ENCODE data around the gene LIG1.

LIG1 gene

DNA sequence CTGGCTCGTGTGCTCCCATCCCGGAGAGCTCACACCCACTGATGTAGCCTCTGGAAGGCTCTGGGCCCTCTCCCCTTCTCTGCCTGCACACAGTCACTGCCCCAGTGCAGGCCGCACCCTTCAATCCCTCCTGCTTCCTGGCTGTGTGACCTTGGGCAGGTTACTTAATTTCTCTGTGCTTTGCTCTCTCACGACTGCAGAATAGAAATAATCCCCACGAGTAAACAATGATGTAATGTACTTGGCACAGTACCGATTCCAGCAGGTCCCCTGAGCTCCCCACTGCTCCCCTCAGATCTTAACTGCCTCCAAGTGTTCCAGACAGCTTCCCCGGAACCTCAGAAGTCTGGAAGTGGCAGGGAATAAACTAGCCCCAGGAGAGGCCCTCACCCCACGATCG is 16.1 kb downstream of the LIG1 start (continued):
- TF ChIP-seq, protein P1, sequence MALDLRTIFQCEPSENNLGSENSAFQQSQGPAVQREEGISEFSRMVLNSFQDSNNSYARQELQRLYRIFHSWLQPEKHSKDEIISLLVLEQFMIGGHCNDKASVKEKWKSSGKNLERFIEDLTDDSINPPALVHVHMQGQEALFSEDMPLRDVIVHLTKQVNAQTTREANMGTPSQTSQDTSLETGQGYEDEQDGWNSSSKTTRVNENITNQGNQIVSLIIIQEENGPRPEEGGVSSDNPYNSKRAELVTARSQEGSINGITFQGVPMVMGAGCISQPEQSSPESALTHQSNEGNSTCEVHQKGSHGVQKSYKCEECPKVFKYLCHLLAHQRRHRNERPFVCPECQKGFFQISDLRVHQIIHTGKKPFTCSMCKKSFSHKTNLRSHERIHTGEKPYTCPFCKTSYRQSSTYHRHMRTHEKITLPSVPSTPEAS (tag by site-specific recombination; IDR thresholded peaks at IDR 0.05) = 0 out of 2 replicates have a peak, but pooled peaks have one; percentile 7
- peak; percentile 55 for TF ChIP-seq SCRT2 (tag by site-specific recombination; IDR thresholded peaks at IDR 0.05)
- no peak for TF ChIP-seq ZBTB20 (tag by site-specific recombination; IDR thresholded peaks at IDR 0.05)
- 0 out of 2 replicates have a peak, but pooled peaks have one; percentile 28 for TF ChIP-seq ZBTB17 (tag by site-specific recombination; IDR thresholded peaks at IDR 0.05)
- no peak for TF ChIP-seq OVOL3 (tag by site-specific recombination; IDR thresholded peaks at IDR 0.05)
- TF ChIP-seq, protein P2, sequence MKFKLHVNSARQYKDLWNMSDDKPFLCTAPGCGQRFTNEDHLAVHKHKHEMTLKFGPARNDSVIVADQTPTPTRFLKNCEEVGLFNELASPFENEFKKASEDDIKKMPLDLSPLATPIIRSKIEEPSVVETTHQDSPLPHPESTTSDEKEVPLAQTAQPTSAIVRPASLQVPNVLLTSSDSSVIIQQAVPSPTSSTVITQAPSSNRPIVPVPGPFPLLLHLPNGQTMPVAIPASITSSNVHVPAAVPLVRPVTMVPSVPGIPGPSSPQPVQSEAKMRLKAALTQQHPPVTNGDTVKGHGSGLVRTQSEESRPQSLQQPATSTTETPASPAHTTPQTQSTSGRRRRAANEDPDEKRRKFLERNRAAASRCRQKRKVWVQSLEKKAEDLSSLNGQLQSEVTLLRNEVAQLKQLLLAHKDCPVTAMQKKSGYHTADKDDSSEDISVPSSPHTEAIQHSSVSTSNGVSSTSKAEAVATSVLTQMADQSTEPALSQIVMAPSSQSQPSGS (tag by site-specific recombination; IDR thresholded peaks at IDR 0.05; ENCODE audit: low read depth) = peak; percentile 40; the same call in 1 of the 2 replicates
- no peak for TF ChIP-seq ZFP69B (tag by site-specific recombination; IDR thresholded peaks at IDR 0.05)

DNA sequence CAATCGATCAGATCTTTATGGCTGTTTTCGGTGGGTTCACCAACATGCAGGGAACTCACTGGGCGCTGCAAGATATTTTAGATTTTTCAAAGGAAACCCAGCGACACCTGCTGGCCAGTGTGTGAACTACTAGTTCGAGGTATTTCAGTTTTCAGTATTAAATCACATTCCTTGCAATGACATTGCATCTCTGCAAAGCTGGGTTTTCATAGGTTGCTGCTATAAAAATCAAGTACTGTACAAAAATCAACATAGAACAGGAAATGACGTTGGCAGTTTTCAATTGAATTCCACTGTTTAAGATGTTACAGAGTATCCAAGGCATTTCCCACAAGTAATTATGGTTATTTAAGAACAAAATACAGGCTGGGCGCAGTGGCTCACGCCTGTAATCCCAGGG is 17.6 kb downstream of the LIG1 start:
- Histone ChIP-seq H3K9me3 (ENCODE audit: control insufficient read depth, insufficient read depth, low read depth, low read length) (no peaks in the 10 kb centered on the region), H3K4me3 (ENCODE audit: low read depth, low read length) (no peak overlapping the region), H3K4me1 (ENCODE audit: control insufficient read depth, insufficient read depth, low read length) (no peaks in the 10 kb centered on the region), H3K36me3 (ENCODE audit: control insufficient read depth in 2 of 2, insufficient read depth in 1 of 2, low read length in 2 of 2) (peaks cover 71 to 78% of the 10 kb centered on the region in 2 experiments), H3K27ac (ENCODE audit: extremely low read depth, low read depth, low read length) (no peak overlapping the region)
- CTCF ChIA-PET = interaction anchor here (0.6 to 5.2 kb wide), 24 partner anchors 9 to 1701 kb away, joined by 3 to 56 read pairs (median 4); partner anchors contain the start of gene PLA2G4C
- POLR2A ChIA-PET = no interaction called here
- TF ChIP-seq ZNF423 (tag by site-specific recombination; IDR thresholded peaks at IDR 0.05) (no peak), HOXD13 (CRISPR knock-in tag; IDR thresholded peaks at IDR 0.05; ENCODE audit: borderline replicate concordance) (no peak), ZBTB17 (tag by site-specific recombination; IDR thresholded peaks at IDR 0.05) (peak; percentile 43; the same call in 1 of the 2 replicates), ZNF654 (tag by site-specific recombination; IDR thresholded peaks at IDR 0.05; ENCODE audit: low read depth) (peak; percentile 57), GLI2 (tag by site-specific recombination; IDR thresholded peaks at IDR 0.05; ENCODE audit: borderline replicate concordance, low read depth) (no peak), ZNF629 (tag by site-specific recombination; IDR thresholded peaks at IDR 0.05) (peak; percentile 50), ZNF660 (tag by site-specific recombination; IDR thresholded peaks at IDR 0.05) (peak; percentile 48; the same call in 1 of the 2 replicates), ZNF658 (tag by site-specific recombination; IDR thresholded peaks at IDR 0.05) (no peak), ZNF10 (tag by site-specific recombination; IDR thresholded peaks at IDR 0.05) (0 out of 2 replicates have a peak, but pooled peaks have one; percentile 11), ZNF558 (tag by site-specific recombination; IDR thresholded peaks at IDR 0.05) (0 out of 2 replicates have a peak, but pooled peaks have one; percentile 50)
- TF ChIP-seq, protein P3, sequence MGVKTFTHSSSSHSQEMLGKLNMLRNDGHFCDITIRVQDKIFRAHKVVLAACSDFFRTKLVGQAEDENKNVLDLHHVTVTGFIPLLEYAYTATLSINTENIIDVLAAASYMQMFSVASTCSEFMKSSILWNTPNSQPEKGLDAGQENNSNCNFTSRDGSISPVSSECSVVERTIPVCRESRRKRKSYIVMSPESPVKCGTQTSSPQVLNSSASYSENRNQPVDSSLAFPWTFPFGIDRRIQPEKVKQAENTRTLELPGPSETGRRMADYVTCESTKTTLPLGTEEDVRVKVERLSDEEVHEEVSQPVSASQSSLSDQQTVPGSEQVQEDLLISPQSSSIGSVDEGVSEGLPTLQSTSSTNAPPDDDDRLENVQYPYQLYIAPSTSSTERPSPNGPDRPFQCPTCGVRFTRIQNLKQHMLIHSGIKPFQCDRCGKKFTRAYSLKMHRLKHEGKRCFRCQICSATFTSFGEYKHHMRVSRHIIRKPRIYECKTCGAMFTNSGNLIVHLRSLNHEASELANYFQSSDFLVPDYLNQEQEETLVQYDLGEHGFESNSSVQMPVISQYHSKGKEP (tag by site-specific recombination; IDR thresholded peaks at IDR 0.05) = peak; percentile 73
- TF ChIP-seq, protein P4, sequence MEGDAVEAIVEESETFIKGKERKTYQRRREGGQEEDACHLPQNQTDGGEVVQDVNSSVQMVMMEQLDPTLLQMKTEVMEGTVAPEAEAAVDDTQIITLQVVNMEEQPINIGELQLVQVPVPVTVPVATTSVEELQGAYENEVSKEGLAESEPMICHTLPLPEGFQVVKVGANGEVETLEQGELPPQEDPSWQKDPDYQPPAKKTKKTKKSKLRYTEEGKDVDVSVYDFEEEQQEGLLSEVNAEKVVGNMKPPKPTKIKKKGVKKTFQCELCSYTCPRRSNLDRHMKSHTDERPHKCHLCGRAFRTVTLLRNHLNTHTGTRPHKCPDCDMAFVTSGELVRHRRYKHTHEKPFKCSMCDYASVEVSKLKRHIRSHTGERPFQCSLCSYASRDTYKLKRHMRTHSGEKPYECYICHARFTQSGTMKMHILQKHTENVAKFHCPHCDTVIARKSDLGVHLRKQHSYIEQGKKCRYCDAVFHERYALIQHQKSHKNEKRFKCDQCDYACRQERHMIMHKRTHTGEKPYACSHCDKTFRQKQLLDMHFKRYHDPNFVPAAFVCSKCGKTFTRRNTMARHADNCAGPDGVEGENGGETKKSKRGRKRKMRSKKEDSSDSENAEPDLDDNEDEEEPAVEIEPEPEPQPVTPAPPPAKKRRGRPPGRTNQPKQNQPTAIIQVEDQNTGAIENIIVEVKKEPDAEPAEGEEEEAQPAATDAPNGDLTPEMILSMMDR (tag by site-specific recombination; IDR thresholded peaks at IDR 0.05) = peak; percentile 36; the same call in 1 of the 2 replicates
- TF ChIP-seq, protein P5, sequence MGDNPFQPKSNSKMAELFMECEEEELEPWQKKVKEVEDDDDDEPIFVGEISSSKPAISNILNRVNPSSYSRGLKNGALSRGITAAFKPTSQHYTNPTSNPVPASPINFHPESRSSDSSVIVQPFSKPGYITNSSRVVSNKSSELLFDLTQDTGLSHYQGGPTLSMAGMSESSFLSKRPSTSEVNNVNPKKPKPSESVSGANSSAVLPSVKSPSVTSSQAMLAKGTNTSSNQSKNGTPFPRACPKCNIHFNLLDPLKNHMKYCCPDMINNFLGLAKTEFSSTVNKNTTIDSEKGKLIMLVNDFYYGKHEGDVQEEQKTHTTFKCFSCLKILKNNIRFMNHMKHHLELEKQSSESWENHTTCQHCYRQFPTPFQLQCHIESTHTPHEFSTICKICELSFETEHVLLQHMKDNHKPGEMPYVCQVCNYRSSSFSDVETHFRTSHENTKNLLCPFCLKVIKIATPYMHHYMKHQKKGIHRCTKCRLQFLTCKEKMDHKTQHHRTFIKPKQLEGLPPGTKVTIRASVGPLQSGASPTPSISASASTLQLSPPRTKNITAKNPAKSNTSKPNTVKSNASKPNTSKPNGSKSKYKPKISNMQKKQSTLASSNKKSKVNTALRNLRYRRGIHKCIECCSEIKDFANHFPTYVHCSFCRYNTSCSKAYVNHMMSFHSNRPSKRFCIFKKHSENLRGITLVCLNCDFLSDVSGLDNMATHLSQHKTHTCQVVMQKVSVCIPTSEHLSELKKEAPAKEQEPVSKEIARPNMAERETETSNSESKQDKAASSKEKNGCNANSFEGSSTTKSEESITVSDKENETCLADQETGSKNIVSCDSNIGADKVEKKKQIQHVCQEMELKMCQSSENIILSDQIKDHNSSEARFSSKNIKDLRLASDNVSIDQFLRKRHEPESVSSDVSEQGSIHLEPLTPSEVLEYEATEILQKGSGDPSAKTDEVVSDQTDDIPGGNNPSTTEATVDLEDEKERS (tag by site-specific recombination; IDR thresholded peaks at IDR 0.05) = no peak
